Activated naive CD8-positive, alpha-beta T cell treated with anti-CD3 and anti-CD28 coated beads, Interleukin-2, amount 10 ng/mL, durations not matched to agents 7 days and 5 days (primary cell): ENCODE results near the gene COL6A2. TPM values are rescaled to one million over a fixed set of nuclear protein-coding genes. Genes with fewer than 3 reads are reported as not detected.
"Not testable (repeated sequence)": the region's sequence is repeated elsewhere in the genome, so short reads cannot be mapped to it uniquely, and the experiment has no call there.

Experiments used
- ATAC-seq: fragments of 150-1000 bp; cut with Tn5 transposase; one replicate; pipeline ENCODE4 v1.10.0; 2021; ENCODE audit warnings: low read depth, moderate library complexity
- POLR2A ChIA-PET: fragments of 350-600 bp; sonication (Branson Sonifier 250); formaldehyde crosslinking; loops from one replicate; lab custom pipeline; 2021; ENCODE audit warnings: antibody characterized with exemption; lab: Charles Lee
- DNase-seq: peaks from one replicate; pipeline ENCODE4 v3.0.0; 2021
- H3K27ac Mint-ChIP-seq: one replicate; pipeline ENCODE4 v1.8.0; 2022; ENCODE audit warnings: mild to moderate bottlenecking, mixed read lengths
- H3K27me3 Mint-ChIP-seq: one replicate; pipeline ENCODE4 v1.8.0; 2022; ENCODE audit warnings: mild to moderate bottlenecking, moderate library complexity, mixed read lengths
- H3K36me3 Mint-ChIP-seq: one replicate; pipeline ENCODE4 v1.8.0; 2021; ENCODE audit warnings: mild to moderate bottlenecking, mixed read lengths
- H3K4me1 Mint-ChIP-seq: one replicate; pipeline ENCODE4 v1.8.0; 2021; ENCODE audit warnings: mixed read lengths
- H3K4me3 Mint-ChIP-seq: one replicate; pipeline ENCODE4 v1.8.0; 2022; ENCODE audit warnings: mild to moderate bottlenecking, moderate library complexity, mixed read lengths
- H3K9me3 Mint-ChIP-seq: one replicate; pipeline ENCODE4 v1.8.0; 2021; ENCODE audit warnings: mixed read lengths
- total RNA-seq, 2 experiments: library from RNA; stranded (reverse); gene quantifications; one replicate each; pipeline ENCODE4 v1.2.3, GENCODE V29; 2021

Gene COL6A2
- total RNA-seq, 2 experiments from 2014 or later = 23.8 to 23.9 TPM

DNA sequence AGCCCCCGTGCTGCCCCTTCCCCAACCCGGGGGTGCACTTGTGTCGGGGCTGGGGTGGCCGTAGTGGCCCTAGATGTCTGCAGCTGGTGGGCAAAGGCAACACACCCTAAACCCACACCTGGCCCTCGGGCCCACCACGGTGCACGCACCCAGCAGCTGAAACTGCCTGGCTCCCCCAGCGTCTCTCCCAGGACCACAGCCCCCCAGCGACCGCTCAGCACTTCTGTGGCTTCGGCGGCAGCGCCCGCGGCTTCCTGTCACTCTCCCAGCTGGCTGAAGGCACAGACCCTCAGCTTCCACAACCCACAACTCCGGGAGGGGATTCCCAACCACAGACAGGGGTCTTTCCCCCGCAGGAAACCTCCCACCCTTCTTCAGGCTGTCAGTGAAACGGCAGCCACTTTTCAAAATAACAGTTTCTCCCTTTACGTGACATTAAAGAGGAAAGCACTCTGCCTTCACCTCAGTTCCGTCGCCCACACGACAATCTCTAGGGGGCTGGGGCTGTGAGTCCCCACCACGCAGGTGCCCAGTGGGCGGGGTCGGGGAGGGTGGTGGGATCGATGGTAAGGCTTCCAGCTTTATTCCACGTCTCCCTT is 40.7 kb upstream of the COL6A2 start:
- Mint-ChIP-seq H3K4me3 (peak overlapping the region; percentile 57), H3K9me3 (peaks cover 7% of the 10 kb centered on the region), H3K4me1 (peaks cover 16% of the 10 kb centered on the region), H3K27me3 (peaks cover 3% of the 10 kb centered on the region), H3K36me3 (no peaks in the 10 kb centered on the region), H3K27ac (no peak overlapping the region)
- POLR2A ChIA-PET = no interaction called here
- DNase-seq (peak; percentile 52), ATAC-seq (peak; percentile 44)

DNA sequence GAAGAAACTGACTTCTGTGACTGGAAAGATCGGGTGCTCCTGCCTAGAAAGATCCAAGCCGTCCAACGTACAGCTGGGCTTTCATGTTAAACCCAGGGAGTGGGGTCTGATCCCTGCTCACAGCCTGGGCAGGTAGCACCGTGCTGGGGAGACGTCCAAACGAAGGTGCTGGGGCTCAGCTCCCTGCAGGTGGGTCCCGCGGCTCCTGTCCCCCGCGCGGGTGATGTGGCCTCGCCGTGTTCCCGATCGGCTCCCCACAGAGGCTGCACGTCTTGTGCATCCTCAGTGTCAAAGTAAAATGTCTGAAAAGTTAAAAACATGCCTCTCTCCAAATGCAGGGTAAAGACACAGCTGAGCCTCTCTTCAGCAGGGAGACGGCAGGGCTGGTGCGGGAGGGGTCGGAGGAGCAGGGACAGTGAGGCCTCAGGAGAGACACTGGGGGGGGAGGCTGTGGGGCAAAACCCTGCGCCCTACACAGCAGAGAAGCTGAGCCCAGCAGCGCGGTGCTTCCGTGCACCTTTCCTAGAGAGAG is 40.1 kb upstream of the COL6A2 start:
- Mint-ChIP-seq H3K4me1 (peaks cover 16% of the 10 kb centered on the region), H3K4me3 (peak overlapping the region; percentile 57), H3K36me3 (no peaks in the 10 kb centered on the region), H3K9me3 (peaks cover 10% of the 10 kb centered on the region), H3K27ac (no peak overlapping the region), H3K27me3 (peaks cover 3% of the 10 kb centered on the region)
- DNase-seq (no peak), ATAC-seq (no peak)
- POLR2A ChIA-PET = no interaction called here

DNA sequence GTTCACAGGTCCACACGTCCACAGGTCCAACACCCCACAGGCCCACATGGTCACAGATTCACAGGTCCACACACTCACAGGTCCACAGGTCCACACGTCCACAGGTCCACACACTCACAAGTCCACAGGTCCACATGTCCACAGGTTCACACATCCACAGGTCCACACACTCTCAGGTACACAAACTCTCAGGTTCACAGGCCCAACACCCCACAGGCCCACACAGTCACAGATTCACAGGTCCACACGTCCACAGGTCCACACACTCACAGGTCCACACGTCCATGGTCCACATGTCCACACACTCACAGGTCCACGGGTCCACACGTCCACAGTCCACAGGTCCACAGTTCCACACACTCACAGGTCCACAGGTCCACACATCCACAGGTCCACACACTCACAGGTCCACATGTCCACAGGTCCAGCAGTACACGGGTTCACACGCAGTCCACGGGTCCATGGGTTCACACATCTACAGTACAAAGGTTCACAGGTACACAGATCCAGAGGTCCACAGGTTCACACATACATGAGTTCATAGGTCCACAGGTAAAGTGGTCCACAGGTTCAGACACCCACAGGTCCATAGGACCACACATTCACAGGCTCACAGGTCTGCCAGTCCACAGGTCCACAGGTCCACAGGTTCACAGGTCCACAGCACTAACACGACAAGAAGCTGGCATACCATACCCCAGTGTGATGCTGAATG is 39.3 kb upstream of the COL6A2 start:
- POLR2A ChIA-PET = no interaction called here
- H3K36me3 Mint-ChIP-seq = no peaks in the 10 kb centered on the region
- ATAC-seq (no peak), DNase-seq (peak; percentile 17)
- H3K4me1 Mint-ChIP-seq = peaks cover 16% of the 10 kb centered on the region
- peaks cover 10% of the 10 kb centered on the region for H3K9me3 Mint-ChIP-seq
- peak overlapping the region; percentile 20 for H3K4me3 Mint-ChIP-seq
- H3K27me3 Mint-ChIP-seq = peaks cover 3% of the 10 kb centered on the region
- peak overlapping the region; percentile 62 for H3K27ac Mint-ChIP-seq

DNA sequence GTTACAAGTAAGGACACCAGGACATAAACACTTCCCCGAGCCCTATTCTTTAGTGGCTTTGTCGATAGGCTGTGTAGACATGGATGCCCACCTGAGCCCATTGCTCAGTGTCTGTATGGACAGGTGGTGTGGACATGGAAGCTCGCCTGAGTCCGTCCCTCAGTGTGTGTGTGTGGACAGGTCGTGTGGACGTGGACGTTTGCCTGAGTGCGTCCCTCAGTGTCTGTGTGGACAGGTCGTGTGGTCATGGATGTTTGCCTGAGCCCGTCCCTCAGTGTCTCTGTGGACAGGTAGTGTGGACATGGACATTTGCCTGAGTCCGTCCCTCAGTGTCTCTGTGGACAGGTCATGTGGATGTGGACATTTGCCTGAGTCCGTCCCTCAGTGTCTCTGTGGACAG is 38.7 kb upstream of the COL6A2 start:
- DNase-seq = no peak
- Mint-ChIP-seq H3K27me3 (peaks cover 3% of the 10 kb centered on the region), H3K4me3 (no peak overlapping the region), H3K4me1 (peaks cover 16% of the 10 kb centered on the region), H3K27ac (no peak overlapping the region), H3K36me3 (no peaks in the 10 kb centered on the region), H3K9me3 (peaks cover 10% of the 10 kb centered on the region)
- ATAC-seq = no peak
- POLR2A ChIA-PET = no interaction called here

DNA sequence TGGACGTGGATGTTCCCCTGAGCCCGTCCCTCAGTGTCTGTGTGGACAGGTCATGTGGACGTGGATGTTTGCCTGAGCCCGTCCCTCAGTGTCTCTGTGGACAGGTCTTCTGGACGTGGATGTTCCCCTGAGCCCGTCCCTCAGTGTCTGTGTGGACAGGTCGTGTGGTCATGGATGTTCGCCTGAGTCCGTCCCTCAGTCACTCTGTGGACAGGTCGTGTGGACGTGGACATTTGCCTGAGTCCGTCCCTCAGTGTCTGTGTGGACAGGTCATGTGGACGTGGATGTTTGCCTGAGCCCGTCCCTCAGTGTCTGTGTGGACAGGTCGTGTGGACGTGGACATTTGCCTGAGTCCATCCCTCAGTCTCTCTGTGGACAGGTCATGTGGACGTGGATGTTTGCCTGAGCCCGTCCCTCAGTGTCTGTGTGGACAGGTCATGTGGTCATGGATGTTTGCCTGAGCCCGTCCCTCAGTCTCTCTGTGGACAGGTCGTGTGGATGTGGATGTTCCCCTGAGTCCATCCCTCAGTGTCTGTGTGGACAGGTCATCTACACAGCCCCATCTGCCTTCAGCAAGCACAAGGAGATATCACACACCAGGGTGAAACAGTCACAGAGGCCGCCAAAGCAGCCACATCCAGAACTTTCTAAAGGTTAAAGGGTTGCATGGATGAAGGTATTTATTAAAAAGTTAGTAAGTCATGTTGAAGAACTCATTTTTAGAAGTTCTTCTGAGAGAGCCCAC is 38.0 kb upstream of the COL6A2 start:
- H3K27ac Mint-ChIP-seq, H3K9me3 Mint-ChIP-seq, H3K27me3 Mint-ChIP-seq, H3K36me3 Mint-ChIP-seq, DNase-seq, ATAC-seq, H3K4me3 Mint-ChIP-seq: not testable (repeated sequence)
- peaks cover 18% of the 10 kb centered on the region for H3K4me1 Mint-ChIP-seq
- POLR2A ChIA-PET = interaction anchor here (0.5 kb wide), 1 partner anchor 12 kb away, joined by 3 read pairs; no protein-coding TSS in a partner anchor

DNA sequence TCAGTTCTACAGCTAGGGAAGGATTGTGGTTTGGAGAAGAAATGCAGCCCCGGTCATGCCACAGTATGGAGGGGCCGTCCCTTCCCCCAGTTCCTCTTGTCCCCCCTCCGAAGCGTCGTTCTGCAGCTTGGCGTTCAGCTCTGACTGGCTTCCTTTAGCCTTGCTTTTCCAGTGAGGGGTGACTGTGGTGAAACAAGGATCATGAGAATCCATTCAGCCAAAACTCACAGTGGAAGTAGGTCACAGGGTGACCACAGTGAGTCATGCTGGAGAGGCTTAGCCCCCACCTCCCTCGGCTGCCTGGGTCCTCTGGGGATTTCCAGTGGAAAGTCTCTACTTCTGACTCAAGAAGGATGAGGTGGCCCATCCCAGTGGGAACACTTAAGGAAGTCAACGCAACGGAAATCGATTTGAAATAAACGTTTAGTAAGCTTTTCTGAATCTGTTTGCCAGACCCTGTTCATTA is 37.3 kb upstream of the COL6A2 start:
- peaks cover 10% of the 10 kb centered on the region for H3K9me3 Mint-ChIP-seq
- DNase-seq (peak; percentile 21), ATAC-seq (no peak)
- H3K4me1 Mint-ChIP-seq = peaks cover 22% of the 10 kb centered on the region
- POLR2A ChIA-PET = interaction anchor here (0.5 kb wide), 1 partner anchor 12 kb away, joined by 3 read pairs; no protein-coding TSS in a partner anchor
- H3K4me3 Mint-ChIP-seq = no peak overlapping the region
- H3K27ac Mint-ChIP-seq = no peak overlapping the region
- H3K36me3 Mint-ChIP-seq = no peaks in the 10 kb centered on the region
- peaks cover 3% of the 10 kb centered on the region for H3K27me3 Mint-ChIP-seq

DNA sequence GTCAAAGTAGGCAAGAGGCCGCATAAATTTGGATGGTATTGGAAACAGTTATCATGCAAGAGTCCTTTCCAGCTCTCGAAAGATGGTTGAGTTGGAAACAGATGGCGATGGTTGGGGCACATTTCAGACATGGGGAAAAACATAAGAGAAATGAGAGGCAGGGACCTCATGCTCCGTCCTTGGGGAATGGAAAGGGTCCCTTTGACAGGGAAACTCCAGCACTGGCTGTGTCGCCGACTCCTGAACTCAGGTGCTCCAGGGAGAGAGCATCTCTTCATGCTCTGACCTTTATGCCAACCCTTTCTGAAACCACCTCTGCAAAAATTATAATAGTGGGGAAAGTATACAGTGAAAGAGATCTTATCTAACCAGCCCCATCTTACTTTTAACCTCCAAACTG is 36.8 kb upstream of the COL6A2 start:
- ATAC-seq (no peak), DNase-seq (peak; percentile 8)
- Mint-ChIP-seq H3K36me3 (no peaks in the 10 kb centered on the region), H3K4me3 (no peak overlapping the region), H3K9me3 (peaks cover 10% of the 10 kb centered on the region), H3K27ac (no peak overlapping the region), H3K27me3 (peaks cover 3% of the 10 kb centered on the region), H3K4me1 (peaks cover 24% of the 10 kb centered on the region)
- POLR2A ChIA-PET = no interaction called here

DNA sequence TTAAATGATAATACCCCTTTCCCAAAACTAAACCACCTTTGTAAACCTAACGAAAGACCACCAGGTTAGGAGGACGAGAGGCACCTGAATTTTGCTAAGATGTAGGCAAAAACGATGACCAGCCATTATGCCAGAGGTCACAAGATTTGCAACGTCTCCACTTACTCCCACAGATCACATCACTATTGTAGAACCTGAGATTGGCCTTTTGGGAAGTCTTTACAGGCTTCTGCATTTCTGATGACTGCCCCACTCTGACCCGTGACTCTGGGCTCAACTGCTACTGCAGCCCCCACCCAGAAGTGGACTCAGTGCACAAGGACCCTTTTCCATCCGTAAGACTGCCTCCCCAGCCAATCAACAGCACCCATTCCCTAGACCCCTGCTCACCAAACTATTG is 36.4 kb upstream of the COL6A2 start:
- Mint-ChIP-seq H3K4me3 (no peak overlapping the region), H3K27ac (no peak overlapping the region), H3K4me1 (peaks cover 24% of the 10 kb centered on the region), H3K36me3 (no peaks in the 10 kb centered on the region), H3K9me3 (peaks cover 10% of the 10 kb centered on the region), H3K27me3 (peaks cover 3% of the 10 kb centered on the region)
- DNase-seq (no peak), ATAC-seq (no peak)
- POLR2A ChIA-PET = no interaction called here

DNA sequence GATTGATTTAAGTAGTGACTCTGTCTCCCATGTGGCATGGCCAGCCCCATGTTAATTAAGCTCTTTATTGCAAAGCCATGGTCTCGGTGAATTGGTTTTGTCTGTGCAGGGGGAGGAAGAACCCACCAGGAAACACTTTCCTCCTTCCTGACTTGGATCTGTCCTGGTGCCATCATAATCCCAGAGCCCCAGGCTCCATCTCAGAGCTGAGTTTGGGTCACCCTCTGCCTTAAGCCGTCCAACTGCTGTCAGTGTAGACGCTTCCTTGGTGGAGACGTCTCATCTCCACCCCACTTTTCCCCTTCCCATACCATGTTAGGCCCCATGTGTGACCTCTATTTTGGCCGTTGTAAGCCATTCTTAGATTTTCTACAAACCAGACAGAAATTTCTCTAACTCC is 36.0 kb upstream of the COL6A2 start:
- no peak overlapping the region for H3K4me3 Mint-ChIP-seq
- ATAC-seq (no peak), DNase-seq (no peak)
- H3K9me3 Mint-ChIP-seq = peaks cover 10% of the 10 kb centered on the region
- H3K27ac Mint-ChIP-seq = no peak overlapping the region
- H3K36me3 Mint-ChIP-seq = no peaks in the 10 kb centered on the region
- H3K27me3 Mint-ChIP-seq = peaks cover 3% of the 10 kb centered on the region
- POLR2A ChIA-PET = no interaction called here
- H3K4me1 Mint-ChIP-seq = peaks cover 24% of the 10 kb centered on the region

DNA sequence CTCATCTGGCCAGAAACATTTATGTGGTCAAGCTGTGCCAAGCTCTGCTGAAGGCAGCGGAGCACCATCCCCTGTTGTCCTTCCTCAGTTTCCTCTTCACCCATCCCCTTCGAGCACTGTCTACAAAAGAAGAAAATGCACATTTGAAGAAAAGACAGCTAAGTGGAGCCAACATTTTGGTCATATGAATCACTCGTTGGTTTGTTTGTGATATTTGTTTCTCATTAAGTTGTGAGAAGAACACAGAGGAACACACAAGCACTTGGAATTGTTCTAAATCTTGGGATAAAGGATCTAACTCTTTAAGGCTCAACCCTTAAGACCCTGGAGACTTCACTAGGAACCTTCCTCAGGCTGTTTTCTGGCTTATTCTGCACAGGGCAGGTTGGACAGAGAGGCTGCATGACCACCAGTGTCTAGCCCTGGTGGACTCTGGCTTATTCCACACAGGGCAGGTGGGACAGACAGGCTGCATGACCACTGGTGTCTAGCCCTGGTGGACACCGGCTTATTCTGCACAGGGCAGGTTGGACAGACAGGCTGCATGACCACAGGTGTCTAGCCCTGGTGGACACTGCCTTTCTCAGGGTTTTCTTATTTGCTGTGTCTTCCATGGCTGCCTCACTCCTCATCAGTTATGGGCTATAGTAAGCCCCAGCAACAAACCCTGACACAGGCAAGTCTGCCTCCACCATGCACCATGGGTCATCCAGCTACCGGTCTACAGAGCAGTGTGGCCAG is 35.3 kb upstream of the COL6A2 start:
- Mint-ChIP-seq H3K27me3 (no peaks in the 10 kb centered on the region), H3K9me3 (peaks cover 10% of the 10 kb centered on the region), H3K4me1 (peaks cover 19% of the 10 kb centered on the region), H3K36me3 (no peaks in the 10 kb centered on the region), H3K27ac (no peak overlapping the region), H3K4me3 (no peak overlapping the region)
- DNase-seq (no peak), ATAC-seq (no peak)
- POLR2A ChIA-PET = no interaction called here

DNA sequence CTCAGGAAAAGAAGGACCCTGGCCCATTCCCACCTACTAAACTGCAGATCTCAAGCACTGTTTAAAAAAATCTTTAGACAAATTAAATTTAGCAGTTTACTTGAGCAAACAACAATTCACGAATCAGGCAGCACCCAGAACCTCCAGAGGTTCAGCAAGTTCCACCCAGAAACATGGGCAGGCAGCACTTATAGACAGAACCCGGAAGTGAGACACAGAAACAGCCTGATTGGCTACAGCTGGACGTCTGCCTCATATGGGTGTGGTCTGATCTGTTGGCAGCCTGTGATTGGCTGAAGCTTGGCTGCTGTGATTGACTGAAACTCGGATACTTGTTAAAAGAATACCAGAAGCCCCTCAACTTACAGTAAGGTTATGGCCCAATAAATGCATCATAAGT is 34.7 kb upstream of the COL6A2 start:
- Mint-ChIP-seq H3K9me3 (peaks cover 10% of the 10 kb centered on the region), H3K4me1 (peaks cover 15% of the 10 kb centered on the region), H3K36me3 (no peaks in the 10 kb centered on the region), H3K4me3 (no peak overlapping the region), H3K27me3 (no peaks in the 10 kb centered on the region), H3K27ac (no peak overlapping the region)
- POLR2A ChIA-PET = no interaction called here
- ATAC-seq (no peak), DNase-seq (no peak)

DNA sequence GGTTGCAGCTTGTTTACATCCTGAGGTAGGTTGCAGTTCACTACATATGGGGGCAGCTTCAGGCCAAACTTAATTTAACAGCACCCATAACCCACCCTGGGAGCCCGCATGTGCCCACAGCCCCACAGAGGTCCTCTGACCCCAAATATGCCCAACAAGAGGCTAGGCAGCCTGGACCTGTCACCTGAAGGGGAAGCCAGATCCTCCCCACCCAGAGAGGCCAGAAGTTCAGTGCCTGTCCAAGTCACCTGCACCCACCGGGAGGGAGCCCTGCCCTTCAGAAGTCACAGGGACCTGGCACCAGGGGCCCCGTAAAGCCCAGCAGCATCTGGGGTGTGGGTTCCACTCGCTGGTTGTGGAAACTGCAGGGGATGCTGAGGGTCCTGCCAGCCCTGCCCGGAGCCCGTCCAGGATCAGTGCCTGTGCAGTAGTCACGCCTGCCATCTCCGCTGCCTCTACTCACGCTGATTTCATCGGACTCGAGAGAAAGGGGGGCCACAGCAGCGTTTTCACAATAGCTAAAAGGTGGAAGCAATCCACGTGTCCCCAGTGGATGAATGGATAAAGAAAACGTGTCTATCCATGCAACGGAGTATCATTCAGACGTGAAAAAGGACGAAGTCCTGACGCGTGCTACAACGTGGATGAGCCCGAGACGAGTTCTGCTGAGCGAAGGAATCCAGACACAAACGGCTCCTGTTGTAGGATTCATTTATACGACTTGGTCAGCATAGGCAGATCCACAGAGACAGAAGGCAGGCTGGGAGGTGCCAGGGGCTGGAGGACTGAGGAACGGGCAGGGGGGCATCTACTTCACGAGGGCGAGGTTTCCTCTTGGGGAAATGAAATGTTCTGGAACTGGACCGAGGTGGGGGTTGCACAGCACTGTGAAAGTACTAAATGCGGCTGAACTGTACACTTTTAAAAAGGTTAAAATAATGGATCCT is 33.9 kb upstream of the COL6A2 start:
- no peak for ATAC-seq
- DNase-seq = no peak
- Mint-ChIP-seq H3K27ac (peak overlapping the region; percentile 11), H3K27me3 (no peaks in the 10 kb centered on the region), H3K36me3 (no peaks in the 10 kb centered on the region), H3K4me1 (peaks cover 9% of the 10 kb centered on the region), H3K4me3 (no peak overlapping the region), H3K9me3 (peaks cover 16% of the 10 kb centered on the region)
- POLR2A ChIA-PET = no interaction called here
